SJCRH30 (cell line): ENCODE measurements around the gene CELF2. TPM values are rescaled to one million over a fixed set of nuclear protein-coding genes. Genes with fewer than 3 reads are reported as not detected.

Experiments used
- DNase-seq, 2 experiments: peaks; one replicate each; pipeline ENCODE4 v3.0.0-alpha.2; 2015 to 2020
- H3K27ac ChIP-seq: fragments of 250-450 bp; sonication (Bioruptor Pico); 2 replicates; pipeline ENCODE4 v1.5.1; 2020; ENCODE audit warnings: mild to moderate bottlenecking, moderate library complexity
- H3K27me3 ChIP-seq: fragments of 250-450 bp; sonication (Bioruptor Pico); 2 replicates; pipeline ENCODE4 v1.5.1; 2020; ENCODE audit warnings: mild to moderate bottlenecking, moderate library complexity
- H3K36me3 ChIP-seq: fragments of 250-450 bp; sonication (Bioruptor Pico); 2 replicates; pipeline ENCODE4 v1.5.1; 2020; ENCODE audit warnings: mild to moderate bottlenecking, moderate library complexity
- H3K4me1 ChIP-seq: fragments of 250-450 bp; sonication (Bioruptor Pico); 2 replicates; pipeline ENCODE4 v1.5.1; 2020; ENCODE audit warnings: mild to moderate bottlenecking, moderate library complexity
- H3K4me3 ChIP-seq: fragments of 250-450 bp; sonication (Bioruptor Pico); 2 replicates; pipeline ENCODE4 v1.5.1; 2020; ENCODE audit warnings: mild to moderate bottlenecking, moderate library complexity
- H3K9me3 ChIP-seq: fragments of 250-450 bp; sonication (Bioruptor Pico); replicated peaks from 2 replicates; pipeline ENCODE4 v1.5.1; 2020; ENCODE audit warnings: mild to moderate bottlenecking, moderate library complexity
- total RNA-seq: library from RNA; depleted of rRNA; stranded (reverse); fragments of >200 nt; shearing (Covaris generic); gene quantifications from 2 replicates; pipeline ENCODE4 v1.2.3, GENCODE V29; 2014

Gene CELF2
- total RNA-seq, 1 experiment from 2014 or later: 65.2 TPM

DNA sequence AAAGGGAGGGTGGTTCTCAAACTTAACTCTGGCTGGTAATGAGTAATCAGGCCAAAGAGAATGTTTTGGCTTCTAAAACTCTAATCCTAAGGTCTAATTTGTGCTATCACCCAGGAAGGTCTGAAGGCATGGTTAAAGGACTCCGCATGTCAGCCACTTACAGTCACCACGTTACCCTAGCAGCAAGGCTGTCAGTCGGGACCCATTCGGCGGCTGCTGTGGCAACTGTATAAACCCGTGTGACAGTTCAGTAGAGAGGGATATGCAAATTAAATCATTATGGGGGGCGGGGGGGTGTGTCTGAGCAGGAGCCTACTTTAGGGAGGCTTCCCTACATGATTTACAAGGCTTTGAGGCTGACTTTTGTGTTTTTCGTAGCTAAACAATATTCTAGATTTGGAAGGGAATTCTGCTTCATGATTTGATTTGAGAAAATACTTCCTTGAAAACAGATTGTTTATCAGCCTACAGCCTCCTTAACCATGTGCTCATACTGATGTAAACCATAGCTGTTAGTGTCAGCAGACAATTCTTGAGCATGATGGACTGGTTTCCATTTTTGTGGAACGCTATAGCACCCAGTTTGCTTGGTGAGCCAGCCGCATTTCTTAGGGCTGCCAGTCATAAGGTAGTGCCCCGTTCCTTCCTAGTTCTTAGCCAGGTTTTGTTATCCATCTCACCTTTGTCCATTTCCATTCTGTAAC is 309.4 kb downstream of the CELF2 start:
- Histone ChIP-seq H3K9me3 (no peaks in the 10 kb centered on the region), H3K4me3 (no peak overlapping the region), H3K27ac (no peak overlapping the region), H3K36me3 (peaks cover 40% of the 10 kb centered on the region), H3K4me1 (peaks cover 13% of the 10 kb centered on the region), H3K27me3 (no peaks in the 10 kb centered on the region)
- no peak for DNase-seq

DNA sequence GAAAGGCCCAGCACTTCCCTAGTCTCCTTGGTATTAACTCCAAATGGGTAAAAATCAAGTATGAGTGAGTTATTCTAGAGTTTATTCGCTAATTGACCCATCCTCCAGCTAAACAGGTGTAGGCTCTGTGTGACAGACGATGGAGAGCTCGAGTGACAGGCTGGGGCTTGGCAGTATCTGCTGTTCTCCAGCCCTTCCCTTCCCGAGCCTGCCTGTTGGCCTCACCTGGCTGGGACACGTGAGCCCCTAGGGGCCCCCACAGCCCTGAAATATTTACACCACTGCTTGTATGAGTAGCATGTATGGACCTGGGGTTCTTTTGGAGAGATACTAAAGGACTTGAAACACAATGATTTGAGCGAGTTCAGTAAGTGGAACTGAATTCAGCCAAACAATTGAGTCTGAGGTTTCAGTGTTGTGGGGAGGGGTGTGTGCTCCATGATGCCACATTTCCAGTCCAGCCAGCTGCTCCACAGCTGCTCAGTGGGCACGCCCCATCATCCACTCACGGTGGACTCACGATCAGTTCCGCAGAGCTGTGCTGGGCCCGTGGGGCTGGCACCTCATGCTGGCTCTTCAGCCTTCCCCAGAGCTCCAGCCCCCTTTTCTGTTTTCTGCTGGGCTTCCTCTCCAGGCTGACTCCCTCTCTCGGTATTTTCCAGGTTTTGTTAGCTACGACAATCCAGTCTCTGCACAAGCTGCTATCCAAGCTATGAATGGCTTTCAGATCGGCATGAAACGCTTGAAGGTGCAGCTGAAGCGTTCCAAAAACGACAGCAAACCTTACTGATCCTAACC is 310.8 kb downstream of the CELF2 start:
- DNase-seq: peak; percentile 52 to 61
- H3K4me1 ChIP-seq: peaks cover 13% of the 10 kb centered on the region
- H3K27ac ChIP-seq: peak overlapping the region; percentile 63
- peaks cover 40% of the 10 kb centered on the region for H3K36me3 ChIP-seq
- no peaks in the 10 kb centered on the region for H3K9me3 ChIP-seq
- H3K4me3 ChIP-seq: no peak overlapping the region
- no peaks in the 10 kb centered on the region for H3K27me3 ChIP-seq

DNA sequence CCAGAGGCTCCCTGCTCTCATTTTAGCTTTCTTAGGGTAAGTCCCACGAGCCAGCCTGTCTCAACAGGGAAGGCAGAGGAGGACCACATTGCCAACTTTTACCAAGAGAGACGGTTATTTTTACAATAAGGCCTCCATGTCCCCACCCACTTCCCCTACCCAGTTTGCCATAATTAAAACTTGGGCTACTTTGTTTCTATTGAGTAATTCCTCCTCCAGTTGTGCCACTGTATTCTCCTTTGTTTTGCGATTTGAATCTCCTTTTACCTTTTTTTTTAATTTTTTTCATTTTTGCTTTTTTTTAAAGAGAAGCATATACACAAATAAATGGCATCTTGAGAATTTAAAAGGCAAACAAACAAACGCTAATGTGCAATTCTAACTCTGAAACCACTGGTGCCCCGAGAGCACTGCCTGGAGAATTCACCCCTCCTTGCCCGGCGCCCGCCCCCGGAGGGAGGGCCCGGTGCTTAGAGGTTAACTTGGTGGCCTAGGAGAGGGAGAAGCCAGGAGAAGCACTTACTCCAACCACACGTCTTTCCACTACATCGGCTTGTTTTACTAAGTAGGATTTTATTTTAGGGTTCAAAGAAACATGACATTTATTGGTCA is 311.5 kb downstream of the CELF2 start:
- H3K4me3 ChIP-seq: no peak overlapping the region
- H3K27ac ChIP-seq: peak overlapping the region; percentile 63
- no peak for DNase-seq
- H3K27me3 ChIP-seq: no peaks in the 10 kb centered on the region
- no peaks in the 10 kb centered on the region for H3K9me3 ChIP-seq
- H3K4me1 ChIP-seq: peaks cover 13% of the 10 kb centered on the region
- peaks cover 37% of the 10 kb centered on the region for H3K36me3 ChIP-seq

DNA sequence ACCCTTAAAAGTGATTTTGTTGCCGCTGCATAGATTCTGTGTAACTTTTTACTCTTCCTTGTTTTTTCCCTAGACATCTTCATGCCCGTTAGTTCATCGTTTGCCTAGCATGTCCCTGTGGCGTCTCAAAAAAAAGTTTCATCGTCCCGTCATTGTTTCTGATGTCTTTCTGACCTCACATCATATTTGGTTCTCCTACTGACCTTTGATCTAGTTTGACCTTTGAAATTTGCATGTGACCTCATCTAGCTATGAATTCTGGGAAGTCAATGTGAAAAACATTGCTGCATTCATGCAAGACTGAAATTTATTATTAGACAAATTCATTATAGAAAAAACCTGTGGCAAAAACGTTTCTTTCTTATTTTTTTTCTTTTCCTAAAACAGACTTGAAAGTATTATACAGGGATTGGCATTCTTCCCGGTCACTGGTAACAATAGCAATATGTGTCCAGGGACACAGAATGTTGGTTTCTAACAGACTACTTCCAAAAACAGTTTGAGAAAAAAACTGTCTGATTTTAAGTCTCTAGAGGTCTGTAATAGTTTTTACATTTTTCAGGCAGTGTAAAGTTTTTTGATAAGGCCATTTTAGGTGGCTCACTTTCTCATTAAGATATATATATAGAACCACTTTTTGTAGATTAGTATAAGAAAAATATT is 312.8 kb downstream of the CELF2 start:
- DNase-seq: no peak
- H3K36me3 ChIP-seq: peaks cover 32% of the 10 kb centered on the region
- H3K4me3 ChIP-seq: no peak overlapping the region
- H3K27ac ChIP-seq: no peak overlapping the region
- H3K4me1 ChIP-seq: peaks cover 13% of the 10 kb centered on the region
- H3K9me3 ChIP-seq: no peaks in the 10 kb centered on the region
- no peaks in the 10 kb centered on the region for H3K27me3 ChIP-seq

DNA sequence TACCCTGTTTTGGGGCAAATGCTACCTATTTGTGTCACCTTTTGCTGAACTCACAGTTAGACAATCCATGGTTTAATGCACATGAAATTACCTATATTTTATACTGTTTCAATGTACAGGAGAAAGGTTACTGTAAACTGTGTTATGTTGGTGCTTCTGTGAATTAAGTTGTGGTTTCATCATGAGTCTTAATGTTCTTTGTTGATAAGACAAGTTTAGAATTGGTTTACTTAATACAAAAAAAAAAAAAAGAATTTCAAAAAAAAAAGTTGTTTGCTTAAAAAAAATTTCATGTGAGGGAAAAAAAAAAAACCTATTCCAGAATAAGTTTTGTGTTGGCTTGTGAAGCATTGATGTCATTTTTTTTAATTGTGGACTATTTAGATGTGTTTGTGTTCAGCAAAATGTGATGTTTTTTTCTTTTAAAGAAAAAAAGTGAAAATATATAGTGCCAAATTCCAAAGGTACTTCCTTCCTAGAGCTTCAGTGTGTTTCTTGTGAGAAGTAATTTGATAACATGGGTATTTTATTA is 313.4 kb downstream of the CELF2 start:
- Histone ChIP-seq H3K27ac (no peak overlapping the region), H3K4me1 (peaks cover 17% of the 10 kb centered on the region), H3K36me3 (peaks cover 27% of the 10 kb centered on the region), H3K27me3 (no peaks in the 10 kb centered on the region), H3K4me3 (no peak overlapping the region), H3K9me3 (no peaks in the 10 kb centered on the region)
- no peak for DNase-seq

DNA sequence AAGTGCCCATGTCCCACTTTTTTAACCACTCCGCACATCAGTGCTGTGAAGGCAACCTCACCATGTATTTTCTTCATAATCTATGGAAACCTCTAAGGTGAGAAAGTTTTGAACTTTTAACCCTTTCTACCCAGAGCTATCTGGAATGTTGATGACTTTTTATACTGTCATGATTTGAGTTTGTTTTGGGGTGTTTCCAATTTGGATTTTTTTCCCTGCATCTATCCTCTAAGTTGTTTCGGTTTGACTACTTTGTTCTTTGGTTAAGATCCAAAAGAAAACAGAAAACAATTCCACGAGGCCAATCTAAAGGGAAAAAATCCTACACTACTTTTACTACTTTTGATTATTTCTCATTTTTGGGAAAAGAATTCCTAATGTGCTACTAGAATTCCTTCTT is 314.1 kb downstream of the CELF2 start:
- Histone ChIP-seq H3K4me1 (peaks cover 23% of the 10 kb centered on the region), H3K4me3 (no peak overlapping the region), H3K36me3 (peaks cover 24% of the 10 kb centered on the region), H3K9me3 (no peaks in the 10 kb centered on the region), H3K27me3 (no peaks in the 10 kb centered on the region), H3K27ac (no peak overlapping the region)
- DNase-seq: no peak

DNA sequence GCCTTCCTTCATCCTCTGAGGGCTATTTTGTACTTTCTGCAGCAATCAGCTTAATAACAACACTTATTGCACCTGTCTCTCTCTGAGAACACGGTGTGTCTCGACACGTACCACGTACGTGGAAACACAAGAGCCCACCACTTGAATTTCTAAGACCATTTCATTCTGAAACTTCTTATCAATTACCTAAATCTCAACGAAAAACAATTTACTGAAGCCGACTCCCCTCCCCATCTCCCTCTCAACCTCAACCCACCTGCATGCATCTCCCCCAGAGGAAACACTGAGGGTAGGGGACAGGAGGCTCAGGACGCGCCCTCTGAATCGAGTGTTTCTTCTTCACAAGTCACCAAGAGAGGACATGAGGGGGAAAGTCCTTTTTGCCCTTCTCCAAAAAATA is 315.2 kb downstream of the CELF2 start:
- Histone ChIP-seq H3K27me3 (no peaks in the 10 kb centered on the region), H3K4me1 (peaks cover 28% of the 10 kb centered on the region), H3K27ac (no peak overlapping the region), H3K4me3 (no peak overlapping the region), H3K9me3 (no peaks in the 10 kb centered on the region), H3K36me3 (peaks cover 24% of the 10 kb centered on the region)
- DNase-seq: no peak

DNA sequence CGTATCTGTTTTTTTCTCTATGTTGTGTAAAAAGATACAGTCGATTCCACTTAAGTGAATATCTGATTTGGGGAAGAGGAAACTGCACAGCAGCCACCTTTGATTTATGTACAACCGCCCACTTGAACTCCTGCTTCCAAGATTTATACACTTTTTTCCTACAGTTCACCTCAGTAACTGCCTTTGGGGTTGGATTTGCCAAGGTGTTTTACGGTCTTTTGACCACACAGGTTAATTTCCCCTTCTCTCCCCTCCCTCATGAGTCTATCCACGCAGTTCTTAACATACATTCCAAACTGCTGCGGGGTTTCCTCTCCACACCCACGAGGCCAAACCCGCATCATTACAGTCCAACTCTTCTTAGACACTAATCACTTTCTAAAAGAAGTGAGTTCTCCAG is 316.8 kb downstream of the CELF2 start:
- DNase-seq: no peak

DNA sequence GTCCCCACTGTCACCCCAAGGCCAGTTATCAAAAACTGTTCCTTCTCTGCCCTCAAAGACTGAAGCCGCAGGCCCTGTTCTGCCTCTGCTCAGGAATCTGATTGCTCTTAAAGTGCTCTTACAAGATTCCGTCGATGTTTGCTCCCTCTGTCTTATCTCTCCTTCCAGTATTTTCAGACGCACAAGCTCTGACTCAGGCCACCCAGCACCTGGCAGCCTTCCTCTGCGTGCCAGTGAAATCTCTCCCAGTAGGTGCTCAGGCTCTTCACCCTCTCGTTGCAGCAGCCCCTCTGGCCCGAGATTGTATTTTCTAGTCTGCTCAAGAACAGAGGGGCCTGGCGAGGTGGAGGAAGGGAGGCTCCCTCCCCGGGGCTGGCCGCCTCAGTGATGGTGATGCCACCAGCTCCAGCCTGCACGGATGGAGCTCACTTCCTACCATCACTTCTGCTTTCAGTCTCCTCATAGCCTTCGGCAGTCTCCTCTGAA is 317.5 kb downstream of the CELF2 start:
- peaks cover 16% of the 10 kb centered on the region for H3K4me1 ChIP-seq
- H3K9me3 ChIP-seq: no peaks in the 10 kb centered on the region
- H3K27me3 ChIP-seq: no peaks in the 10 kb centered on the region
- no peak overlapping the region for H3K27ac ChIP-seq
- H3K36me3 ChIP-seq: peaks cover 17% of the 10 kb centered on the region
- no peak for DNase-seq
- H3K4me3 ChIP-seq: no peak overlapping the region

More for the DNA sequence above, 316.8 kb downstream of the CELF2 start:
- Histone ChIP-seq H3K27me3 (no peaks in the 10 kb centered on the region), H3K36me3 (peaks cover 24% of the 10 kb centered on the region), H3K4me3 (no peak overlapping the region), H3K9me3 (no peaks in the 10 kb centered on the region), H3K27ac (no peak overlapping the region), H3K4me1 (peaks cover 16% of the 10 kb centered on the region)

DNA sequence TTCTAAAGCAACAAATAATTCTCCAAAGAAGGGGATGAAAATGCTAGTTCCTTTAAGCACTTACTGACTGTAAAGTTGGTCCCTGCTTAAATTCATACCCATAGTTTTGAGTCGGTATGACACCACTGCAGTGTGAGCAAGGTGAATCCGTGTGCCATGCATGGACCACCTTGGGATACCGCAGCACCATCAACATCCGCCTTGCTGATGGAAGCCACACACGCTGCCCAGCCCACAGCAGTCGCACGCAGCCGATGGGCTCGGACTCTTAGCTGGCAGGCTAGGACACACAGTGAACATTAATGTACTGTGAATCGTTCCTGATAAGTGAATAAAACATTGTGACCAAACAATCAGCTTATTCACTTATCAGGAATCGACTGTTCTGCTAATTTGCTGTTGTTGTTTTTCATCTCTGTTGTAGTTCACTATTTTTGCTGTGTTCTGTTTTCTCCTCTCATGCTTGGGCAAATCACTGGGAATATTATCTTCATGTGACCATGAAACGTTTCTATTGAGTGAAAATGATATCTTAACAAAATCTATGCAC is 318.3 kb downstream of the CELF2 start:
- Histone ChIP-seq H3K4me3 (no peak overlapping the region), H3K4me1 (peaks cover 16% of the 10 kb centered on the region), H3K27ac (no peak overlapping the region; the same call in 1 of the 2 replicates), H3K9me3 (no peaks in the 10 kb centered on the region), H3K27me3 (no peaks in the 10 kb centered on the region), H3K36me3 (peaks cover 10% of the 10 kb centered on the region)
- no peak for DNase-seq

DNA sequence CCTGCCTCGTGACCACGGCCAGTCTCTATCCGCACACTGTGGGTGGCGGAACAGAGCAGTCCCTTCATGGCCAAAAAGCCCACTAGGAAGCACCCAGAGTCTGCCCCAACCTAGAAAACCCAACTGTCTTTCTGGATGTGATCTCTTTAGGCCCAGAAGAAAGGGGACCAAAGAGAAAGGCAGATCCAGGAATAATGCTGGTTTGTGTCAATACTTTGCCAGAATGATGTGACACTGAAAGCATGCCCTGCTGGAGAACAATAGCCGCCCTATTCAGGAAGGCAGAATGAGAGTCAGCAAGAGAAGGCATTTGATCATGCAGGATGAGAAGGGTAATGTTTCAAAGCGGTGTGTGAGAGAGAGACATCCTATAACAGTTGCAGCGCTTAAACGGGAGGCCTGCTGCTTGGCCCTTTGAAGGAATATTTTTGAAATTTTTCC is 319.1 kb downstream of the CELF2 start:
- DNase-seq: peak; percentile 59 to 85
- H3K27me3 ChIP-seq: no peaks in the 10 kb centered on the region
- no peak overlapping the region for H3K4me3 ChIP-seq
- peaks cover 10% of the 10 kb centered on the region for H3K36me3 ChIP-seq
- peak overlapping the region; percentile 44 for H3K27ac ChIP-seq
- no peaks in the 10 kb centered on the region for H3K9me3 ChIP-seq
- peaks cover 16% of the 10 kb centered on the region for H3K4me1 ChIP-seq

DNA sequence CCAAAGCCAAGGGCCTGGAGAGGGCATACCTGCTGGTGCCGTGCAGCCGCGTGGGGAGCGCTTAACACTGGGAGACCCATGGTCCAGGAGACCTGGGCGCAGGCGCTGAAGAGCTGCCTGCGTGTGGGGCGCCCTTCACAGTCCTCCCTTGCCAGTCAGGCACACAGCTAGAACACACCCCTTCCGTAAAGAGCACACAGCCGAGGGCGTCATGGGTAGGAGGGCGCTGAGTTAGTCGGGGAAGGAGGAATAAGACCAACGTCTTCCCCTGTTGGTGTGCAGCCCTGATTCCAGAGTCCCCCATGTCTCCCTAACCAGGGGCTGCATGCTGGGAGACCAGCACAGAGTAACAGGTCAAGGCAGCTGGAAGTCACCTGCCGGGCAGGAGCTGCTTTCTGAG is 319.8 kb downstream of the CELF2 start:
- H3K9me3 ChIP-seq: no peaks in the 10 kb centered on the region
- H3K36me3 ChIP-seq: peaks cover 5% of the 10 kb centered on the region
- no peak for DNase-seq
- H3K27ac ChIP-seq: peak overlapping the region; percentile 44
- no peaks in the 10 kb centered on the region for H3K27me3 ChIP-seq
- no peak overlapping the region for H3K4me3 ChIP-seq
- peaks cover 16% of the 10 kb centered on the region for H3K4me1 ChIP-seq

DNA sequence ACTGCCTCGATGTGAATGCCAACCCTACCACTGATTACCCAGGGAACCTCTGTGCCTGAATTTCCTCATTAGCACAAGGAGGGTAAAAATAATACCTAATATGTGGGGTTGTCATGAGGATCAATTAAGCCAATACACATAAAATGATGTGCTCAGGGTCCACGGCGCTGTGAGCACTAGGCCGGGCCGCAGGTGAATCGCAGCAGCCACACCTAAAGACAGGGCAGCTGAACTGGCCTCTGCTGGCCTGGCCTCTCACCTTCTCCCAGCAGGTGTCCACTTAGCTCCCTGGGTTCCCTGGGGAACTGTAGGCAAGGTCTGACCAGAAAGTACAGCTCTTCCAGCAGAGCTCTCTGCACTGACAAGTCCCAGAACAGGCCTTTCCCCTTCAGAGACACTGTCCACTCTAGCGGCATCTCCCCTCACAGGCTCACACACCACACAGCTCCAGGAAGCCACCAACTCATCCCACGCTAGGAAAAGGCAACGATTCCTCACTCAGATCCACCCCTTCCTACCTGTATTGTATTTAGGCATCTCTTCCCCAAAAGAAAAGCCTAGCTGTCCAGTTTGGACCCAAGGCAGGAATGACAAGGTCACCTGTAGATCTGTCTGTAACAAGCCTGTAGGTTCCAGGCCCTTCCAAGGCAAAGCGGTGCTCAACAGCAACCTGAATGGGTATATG is 320.6 kb downstream of the CELF2 start:
- Histone ChIP-seq H3K27ac (no peak overlapping the region), H3K4me1 (peaks cover 16% of the 10 kb centered on the region), H3K36me3 (peaks cover 5% of the 10 kb centered on the region), H3K27me3 (no peaks in the 10 kb centered on the region), H3K4me3 (no peak overlapping the region), H3K9me3 (no peaks in the 10 kb centered on the region)
- no peak for DNase-seq

DNA sequence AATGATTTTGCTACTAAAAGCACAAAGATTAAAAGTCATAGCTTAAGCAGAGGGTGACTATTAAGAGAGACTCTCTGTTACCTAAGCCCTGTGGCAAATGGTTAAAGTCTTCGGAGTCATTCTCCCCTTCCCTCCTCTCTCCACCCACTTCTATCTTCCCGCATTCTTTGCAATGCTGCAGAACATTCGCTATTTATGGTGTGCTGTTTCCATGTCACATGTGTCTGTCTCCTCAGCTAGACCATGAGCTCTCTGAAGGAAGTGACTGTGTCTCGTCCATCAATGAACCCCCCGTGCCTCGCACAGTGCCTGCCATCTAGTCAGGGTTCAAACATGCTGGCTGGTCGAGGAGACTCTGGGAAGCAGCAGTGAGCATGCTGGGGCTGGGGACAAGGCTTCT is 321.3 kb downstream of the CELF2 start:
- Histone ChIP-seq H3K27me3 (no peaks in the 10 kb centered on the region), H3K4me1 (peaks cover 16% of the 10 kb centered on the region)
- no peak for DNase-seq

More for the DNA sequence above, 321.3 kb downstream of the CELF2 start:
- H3K4me3 ChIP-seq: no peak overlapping the region
- H3K36me3 ChIP-seq: peaks cover 3% of the 10 kb centered on the region; the same call in 1 of the 2 replicates
- no peaks in the 10 kb centered on the region for H3K9me3 ChIP-seq
- H3K27ac ChIP-seq: no peak overlapping the region
